ENCODE results near the gene JAKMIP3.
A peak's percentile ranks its signal among the peaks of the same experiment; 100 is the strongest.

The JAKMIP3 gene

DNA sequence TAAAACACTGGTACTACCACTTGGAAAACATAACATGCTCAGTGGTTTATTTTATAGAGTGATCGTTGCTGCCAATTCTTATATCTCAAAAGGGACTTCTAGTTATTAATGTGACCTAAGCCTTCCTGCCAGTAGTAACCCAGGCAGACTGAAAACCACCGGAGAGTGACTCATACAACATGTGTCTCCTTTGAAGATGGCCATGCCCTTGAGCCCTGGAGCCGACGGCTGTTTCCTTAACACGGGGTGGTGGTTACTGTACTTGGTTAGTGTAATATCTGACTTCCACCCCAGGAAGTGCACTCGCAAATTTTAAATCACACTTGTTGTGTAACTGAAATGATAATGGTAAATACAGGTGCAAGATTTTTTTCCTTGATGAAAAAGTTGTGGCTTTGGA is 30.5 kb downstream of the JAKMIP3 start:
- H2BK120ac ChIP-seq (ENCODE audit: low read depth, low read length), result no peak overlapping the region
- H3K9me3 ChIP-seq (ENCODE audit: control insufficient read depth, low read length), result no peaks in the 10 kb centered on the region
- no peak overlapping the region for H3K14ac ChIP-seq (ENCODE audit: low read length in 2 of 2)
- no peak overlapping the region for H3K4me3 ChIP-seq (ENCODE audit: insufficient read depth in 1 of 2, low read depth in 1 of 2, low read length in 2 of 2)
- no peak overlapping the region for H3K27ac ChIP-seq (ENCODE audit: low read length, poor library complexity, severe bottlenecking)
- DNase-seq, result peak; percentile 7
- H3K4me2 ChIP-seq (ENCODE audit: low read length, poor library complexity, severe bottlenecking), result no peak overlapping the region
- no peak overlapping the region for H2BK12ac ChIP-seq (ENCODE audit: low read length in 2 of 2)
- H2BK5ac ChIP-seq (ENCODE audit: low read depth, low read length, poor library complexity, severe bottlenecking), result no peak overlapping the region
- no peak overlapping the region for H2AK5ac ChIP-seq (ENCODE audit: low read length, severe bottlenecking)
- H3K9ac ChIP-seq (ENCODE audit: low read length), result no peak overlapping the region
- H3K4me1 ChIP-seq (ENCODE audit: control insufficient read depth, insufficient read depth, low read depth, low read length), result no peaks in the 10 kb centered on the region
- H2AFZ ChIP-seq (ENCODE audit: low read depth, low read length), result no peak overlapping the region
- H3K79me1 ChIP-seq (replicated peaks; ENCODE audit: low read length, poor library complexity, severe bottlenecking), result no peaks in the 10 kb centered on the region
- H2BK15ac ChIP-seq (ENCODE audit: low read depth, poor library complexity, severe bottlenecking), result no peak overlapping the region
- H3K36me3 ChIP-seq (ENCODE audit: control insufficient read depth in 1 of 2, insufficient read depth in 2 of 2, low read depth in 1 of 2, low read length in 2 of 2), result no peaks in the 10 kb centered on the region
- no peak overlapping the region for H3K18ac ChIP-seq (ENCODE audit: low read depth in 1 of 2, low read length in 2 of 2)
- no peak overlapping the region for H4K91ac ChIP-seq (ENCODE audit: low read length)
- no peak overlapping the region for H3K23ac ChIP-seq (ENCODE audit: low read length in 2 of 2)
- no peak overlapping the region for H3K4ac ChIP-seq (ENCODE audit: low read depth in 1 of 2, low read length in 2 of 2)
- no peak overlapping the region for H4K8ac ChIP-seq (ENCODE audit: low read length)
- 61% methylated on average over 6 of the region's 6 CpGs for WGBS
- H3K27me3 ChIP-seq (ENCODE audit: control insufficient read depth in 1 of 2, insufficient read depth in 1 of 2, low read length in 2 of 2), result peaks cover 4 to 27% of the 10 kb centered on the region in 2 experiments

DNA sequence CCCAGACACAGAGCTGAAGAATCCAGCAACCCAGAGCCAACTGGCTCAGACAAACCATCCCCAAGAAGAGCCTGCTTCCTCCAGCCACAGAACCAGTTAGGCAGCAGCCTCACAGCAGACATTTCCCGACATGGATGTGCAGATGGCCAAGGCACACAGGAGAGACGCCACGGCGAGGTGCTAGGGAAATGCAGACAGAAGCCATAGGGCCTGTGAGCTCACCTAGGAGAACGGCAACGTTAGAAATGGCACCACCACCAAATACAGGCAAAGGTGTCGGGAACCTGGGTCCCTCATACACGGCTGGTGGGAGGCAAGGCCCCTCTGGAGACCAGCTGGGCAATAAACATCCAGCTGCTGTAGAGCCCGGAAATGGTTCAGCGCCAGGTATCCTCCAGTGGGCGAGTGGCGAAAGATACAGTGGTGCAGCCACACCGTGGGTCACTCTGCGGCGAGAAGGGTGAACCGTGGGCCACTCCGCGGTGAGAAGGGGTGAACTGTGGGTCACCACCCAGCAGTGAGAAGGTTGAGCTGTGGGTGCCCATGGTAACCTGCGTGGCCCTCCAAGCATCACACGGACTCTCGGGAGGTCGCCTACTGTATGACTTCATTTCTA is 31.2 kb downstream of the JAKMIP3 start:
- H4K8ac ChIP-seq (ENCODE audit: low read length), result no peak overlapping the region
- H2BK120ac ChIP-seq (ENCODE audit: low read depth, low read length), result no peak overlapping the region
- no peak overlapping the region for H3K4me3 ChIP-seq (ENCODE audit: insufficient read depth in 1 of 2, low read depth in 1 of 2, low read length in 2 of 2)
- H4K91ac ChIP-seq (ENCODE audit: low read length), result no peak overlapping the region
- no peak overlapping the region for H3K27ac ChIP-seq (ENCODE audit: low read length, poor library complexity, severe bottlenecking)
- H2AK5ac ChIP-seq (ENCODE audit: low read length, severe bottlenecking), result no peak overlapping the region
- DNase-seq, result no peak
- no peak overlapping the region for H3K14ac ChIP-seq (ENCODE audit: low read length in 2 of 2)
- H2AFZ ChIP-seq (ENCODE audit: low read depth, low read length), result no peak overlapping the region
- H3K4me1 ChIP-seq (ENCODE audit: control insufficient read depth, insufficient read depth, low read depth, low read length), result no peaks in the 10 kb centered on the region
- no peaks in the 10 kb centered on the region for H3K36me3 ChIP-seq (ENCODE audit: control insufficient read depth in 1 of 2, insufficient read depth in 2 of 2, low read depth in 1 of 2, low read length in 2 of 2)
- no peak overlapping the region for H2BK12ac ChIP-seq (ENCODE audit: low read length in 2 of 2)
- WGBS, result 91% methylated on average over 20 of the region's 22 CpGs
- no peak overlapping the region for H3K18ac ChIP-seq (ENCODE audit: low read depth in 1 of 2, low read length in 2 of 2)
- no peak overlapping the region for H2BK5ac ChIP-seq (ENCODE audit: low read depth, low read length, poor library complexity, severe bottlenecking)
- H3K4ac ChIP-seq (ENCODE audit: low read depth in 1 of 2, low read length in 2 of 2), result no peak overlapping the region
- H3K9ac ChIP-seq (ENCODE audit: low read length), result no peak overlapping the region
- H3K79me1 ChIP-seq (replicated peaks; ENCODE audit: low read length, poor library complexity, severe bottlenecking), result no peaks in the 10 kb centered on the region
- no peak overlapping the region for H2BK15ac ChIP-seq (ENCODE audit: low read depth, poor library complexity, severe bottlenecking)
- peaks cover 4 to 27% of the 10 kb centered on the region in 2 experiments for H3K27me3 ChIP-seq (ENCODE audit: control insufficient read depth in 1 of 2, insufficient read depth in 1 of 2, low read length in 2 of 2)
- H3K4me2 ChIP-seq (ENCODE audit: low read length, poor library complexity, severe bottlenecking), result no peak overlapping the region
- H3K23ac ChIP-seq (ENCODE audit: low read length in 2 of 2), result no peak overlapping the region
- no peaks in the 10 kb centered on the region for H3K9me3 ChIP-seq (ENCODE audit: control insufficient read depth, low read length)

DNA sequence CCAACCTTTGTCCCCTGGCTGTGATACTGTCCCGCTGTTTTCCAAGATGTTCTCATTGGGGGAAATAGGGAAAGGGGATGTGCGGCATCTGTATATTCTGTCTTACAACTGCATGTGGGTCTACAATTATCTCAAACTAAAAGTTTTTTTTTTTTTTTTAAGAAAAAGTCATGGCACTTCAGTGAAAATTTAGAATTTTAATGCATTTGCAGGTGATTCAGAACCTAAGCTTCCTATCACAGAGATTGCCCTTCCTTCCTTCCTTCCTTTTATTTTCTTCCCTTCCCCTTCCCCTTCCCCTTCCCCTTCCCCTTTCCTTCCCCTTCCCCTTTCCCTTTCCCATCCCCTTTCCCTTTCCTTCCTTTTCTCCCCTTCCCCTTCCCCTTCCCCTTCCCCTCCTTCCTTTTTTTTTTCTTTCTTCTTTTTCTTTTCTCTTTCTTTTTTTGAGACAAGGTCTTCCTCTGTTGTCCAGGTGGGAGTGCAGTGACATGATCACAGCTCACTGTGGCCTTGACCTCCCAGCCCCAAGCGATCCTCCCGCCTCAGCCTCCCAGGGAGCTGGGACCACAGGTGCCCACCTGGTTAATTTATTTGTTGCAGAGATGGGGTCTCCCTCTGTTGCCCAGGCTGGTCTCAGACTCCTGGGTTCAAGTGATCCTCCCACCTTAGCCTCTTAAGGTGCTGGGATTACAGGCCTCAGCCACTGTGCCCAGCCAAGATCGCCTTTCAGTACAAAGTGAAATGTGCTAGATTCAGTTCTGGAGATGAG is 32.0 kb downstream of the JAKMIP3 start:
- H3K36me3 ChIP-seq (ENCODE audit: control insufficient read depth in 1 of 2, insufficient read depth in 2 of 2, low read depth in 1 of 2, low read length in 2 of 2), result no peaks in the 10 kb centered on the region
- DNase-seq, result no peak

DNA sequence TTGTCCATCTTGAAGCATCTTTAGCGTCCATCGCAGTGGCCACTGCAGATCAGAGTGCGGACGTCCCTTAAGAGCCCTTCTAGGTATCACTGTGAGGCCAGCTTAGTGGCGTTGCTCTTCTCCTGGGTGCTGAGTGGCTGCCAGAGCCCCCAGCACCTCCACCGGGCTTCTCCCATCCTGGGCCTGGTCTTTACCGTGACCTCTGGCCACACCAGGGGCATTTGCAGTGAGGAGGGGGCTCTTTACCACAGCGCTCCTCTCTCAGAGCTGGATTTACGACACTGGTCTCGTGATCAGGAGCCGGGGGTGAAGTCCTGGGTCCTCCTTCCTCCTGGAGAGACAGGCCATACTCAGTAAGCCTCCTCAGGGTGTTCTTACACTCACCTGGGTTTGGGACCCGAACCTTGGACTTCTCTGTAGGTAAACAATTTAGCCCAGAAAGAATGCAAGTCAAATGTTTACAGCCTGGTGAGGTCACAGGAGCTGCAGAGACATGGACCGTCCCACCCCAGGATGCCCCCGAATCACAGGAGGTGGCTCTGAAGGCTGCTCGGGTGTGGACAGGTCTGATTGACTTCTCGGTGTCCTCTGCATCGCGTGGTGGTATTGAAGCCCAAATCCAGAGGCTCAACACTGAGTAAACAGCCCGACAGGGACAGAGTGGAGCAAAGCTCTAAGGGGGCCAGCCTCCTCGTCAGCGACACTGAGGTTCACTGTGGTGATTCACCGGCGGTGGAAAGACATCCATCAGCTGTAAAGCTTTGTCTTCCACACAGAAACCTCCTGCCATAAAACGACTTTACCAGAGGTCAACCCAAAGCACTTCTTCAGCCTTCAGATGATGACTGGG is 33.0 kb downstream of the JAKMIP3 start:
- H3K79me1 ChIP-seq (replicated peaks; ENCODE audit: low read length, poor library complexity, severe bottlenecking), result no peaks in the 10 kb centered on the region
- H2BK15ac ChIP-seq (ENCODE audit: low read depth, poor library complexity, severe bottlenecking), result no peak overlapping the region
- H2BK5ac ChIP-seq (ENCODE audit: low read depth, low read length, poor library complexity, severe bottlenecking), result no peak overlapping the region
- no peak overlapping the region for H3K18ac ChIP-seq (ENCODE audit: low read depth in 1 of 2, low read length in 2 of 2)
- no peaks in the 10 kb centered on the region for H3K36me3 ChIP-seq (ENCODE audit: control insufficient read depth in 1 of 2, insufficient read depth in 2 of 2, low read depth in 1 of 2, low read length in 2 of 2)
- peaks cover 4 to 33% of the 10 kb centered on the region in 2 experiments for H3K27me3 ChIP-seq (ENCODE audit: control insufficient read depth in 1 of 2, insufficient read depth in 1 of 2, low read length in 2 of 2)
- no peak overlapping the region for H3K9ac ChIP-seq (ENCODE audit: low read length)
- no peak overlapping the region for H3K4me3 ChIP-seq (ENCODE audit: insufficient read depth in 1 of 2, low read depth in 1 of 2, low read length in 2 of 2)
- H2AFZ ChIP-seq (ENCODE audit: low read depth, low read length), result no peak overlapping the region
- H3K4me1 ChIP-seq (ENCODE audit: control insufficient read depth, insufficient read depth, low read depth, low read length), result peaks cover 2% of the 10 kb centered on the region
- no peak overlapping the region for H3K4me2 ChIP-seq (ENCODE audit: low read length, poor library complexity, severe bottlenecking)
- no peak overlapping the region for H4K91ac ChIP-seq (ENCODE audit: low read length)
- H3K23ac ChIP-seq (ENCODE audit: low read length in 2 of 2), result no peak overlapping the region
- H2BK12ac ChIP-seq (ENCODE audit: low read length in 2 of 2), result no peak overlapping the region
- H3K4ac ChIP-seq (ENCODE audit: low read depth in 1 of 2, low read length in 2 of 2), result no peak overlapping the region
- H4K8ac ChIP-seq (ENCODE audit: low read length), result no peak overlapping the region
- 68% methylated on average over 24 of the region's 24 CpGs for WGBS
- H3K14ac ChIP-seq (ENCODE audit: low read length in 2 of 2), result no peak overlapping the region
- no peak overlapping the region for H2AK5ac ChIP-seq (ENCODE audit: low read length, severe bottlenecking)
- H2BK120ac ChIP-seq (ENCODE audit: low read depth, low read length), result no peak overlapping the region
- DNase-seq, result no peak
- no peak overlapping the region for H3K27ac ChIP-seq (ENCODE audit: low read length, poor library complexity, severe bottlenecking)
- no peaks in the 10 kb centered on the region for H3K9me3 ChIP-seq (ENCODE audit: control insufficient read depth, low read length)

More for the DNA sequence above, 32.0 kb downstream of the JAKMIP3 start:
- Histone ChIP-seq H4K91ac (ENCODE audit: low read length) (no peak overlapping the region), H3K4me1 (ENCODE audit: control insufficient read depth, insufficient read depth, low read depth, low read length) (peaks cover 2% of the 10 kb centered on the region), H3K4me3 (ENCODE audit: insufficient read depth in 1 of 2, low read depth in 1 of 2, low read length in 2 of 2) (no peak overlapping the region), H3K14ac (ENCODE audit: low read length in 2 of 2) (no peak overlapping the region), H3K27ac (ENCODE audit: low read length, poor library complexity, severe bottlenecking) (no peak overlapping the region), H3K27me3 (ENCODE audit: control insufficient read depth in 1 of 2, insufficient read depth in 1 of 2, low read length in 2 of 2) (peaks cover 4 to 32% of the 10 kb centered on the region in 2 experiments), H3K9ac (ENCODE audit: low read length) (no peak overlapping the region), H2BK120ac (ENCODE audit: low read depth, low read length) (no peak overlapping the region), H3K23ac (ENCODE audit: low read length in 2 of 2) (no peak overlapping the region), H2AFZ (ENCODE audit: low read depth, low read length) (no peak overlapping the region), H3K4me2 (ENCODE audit: low read length, poor library complexity, severe bottlenecking) (no peak overlapping the region), H3K9me3 (ENCODE audit: control insufficient read depth, low read length) (no peaks in the 10 kb centered on the region), H2AK5ac (ENCODE audit: low read length, severe bottlenecking) (no peak overlapping the region), H2BK12ac (ENCODE audit: low read length in 2 of 2) (no peak overlapping the region), H3K18ac (ENCODE audit: low read depth in 1 of 2, low read length in 2 of 2) (no peak overlapping the region), H3K4ac (ENCODE audit: low read depth in 1 of 2, low read length in 2 of 2) (no peak overlapping the region), H2BK15ac (ENCODE audit: low read depth, poor library complexity, severe bottlenecking) (no peak overlapping the region), H3K79me1 (replicated peaks; ENCODE audit: low read length, poor library complexity, severe bottlenecking) (no peaks in the 10 kb centered on the region), H2BK5ac (ENCODE audit: low read depth, low read length, poor library complexity, severe bottlenecking) (no peak overlapping the region), H4K8ac (ENCODE audit: low read length) (no peak overlapping the region)
- WGBS, result 92% methylated on average over 4 of the region's 5 CpGs
